22Rv1 (cell line): ENCODE results near the gene DENND6B.

Source experiments
- CTCF ChIP-seq: fragments of 450-650 bp; IDR thresholded peaks from 2 replicates; pipeline ENCODE4 v1.5.1; 2017; ENCODE audit warnings: mild to moderate bottlenecking
- ZFX ChIP-seq: fragments of 450-650 bp; IDR thresholded peaks from 2 replicates; pipeline ENCODE4 v1.6.1; 2017; ENCODE audit warnings: antibody characterized with exemption, borderline replicate concordance

- TF ChIP-seq CTCF: no peak
- no peak for TF ChIP-seq ZFX
Observed at GRCh38 chr22:50312371-50312770, 14.4 kb downstream of the DENND6B start.
